ENCODE results near the gene DNM3.

DNA sequence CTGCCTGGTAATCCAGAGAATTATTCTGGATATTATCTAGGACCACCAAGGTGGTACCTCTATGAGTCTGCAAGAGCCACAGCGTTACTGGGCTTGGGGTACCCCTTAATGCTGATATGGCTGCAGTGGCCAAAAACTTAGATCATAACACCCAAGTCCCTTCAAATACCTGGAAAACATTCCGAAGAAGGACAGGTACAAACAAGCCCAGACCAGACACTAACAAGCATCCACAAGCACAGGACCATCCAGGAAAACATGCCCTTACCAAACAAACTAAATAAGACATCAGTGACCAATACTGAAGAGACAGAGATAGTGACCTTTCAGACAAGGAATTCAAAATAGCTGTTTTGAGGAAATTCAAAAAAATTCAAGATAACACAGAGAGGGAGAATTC lies 582.0 kb downstream of the DNM3 start:
- TF ChIP-seq, protein P1, sequence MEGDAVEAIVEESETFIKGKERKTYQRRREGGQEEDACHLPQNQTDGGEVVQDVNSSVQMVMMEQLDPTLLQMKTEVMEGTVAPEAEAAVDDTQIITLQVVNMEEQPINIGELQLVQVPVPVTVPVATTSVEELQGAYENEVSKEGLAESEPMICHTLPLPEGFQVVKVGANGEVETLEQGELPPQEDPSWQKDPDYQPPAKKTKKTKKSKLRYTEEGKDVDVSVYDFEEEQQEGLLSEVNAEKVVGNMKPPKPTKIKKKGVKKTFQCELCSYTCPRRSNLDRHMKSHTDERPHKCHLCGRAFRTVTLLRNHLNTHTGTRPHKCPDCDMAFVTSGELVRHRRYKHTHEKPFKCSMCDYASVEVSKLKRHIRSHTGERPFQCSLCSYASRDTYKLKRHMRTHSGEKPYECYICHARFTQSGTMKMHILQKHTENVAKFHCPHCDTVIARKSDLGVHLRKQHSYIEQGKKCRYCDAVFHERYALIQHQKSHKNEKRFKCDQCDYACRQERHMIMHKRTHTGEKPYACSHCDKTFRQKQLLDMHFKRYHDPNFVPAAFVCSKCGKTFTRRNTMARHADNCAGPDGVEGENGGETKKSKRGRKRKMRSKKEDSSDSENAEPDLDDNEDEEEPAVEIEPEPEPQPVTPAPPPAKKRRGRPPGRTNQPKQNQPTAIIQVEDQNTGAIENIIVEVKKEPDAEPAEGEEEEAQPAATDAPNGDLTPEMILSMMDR (IDR thresholded peaks at IDR 0.05), result no peak
- TF ChIP-seq EZH2 (IDR thresholded peaks at IDR 0.05) (no peak), EZH2phosphoT487 (IDR thresholded peaks at IDR 0.05) (no peak)

Measured in neural progenitor cell (in vitro differentiated cells).